Neuronal stem cell (in vitro differentiated cells): ENCODE results near the gene NT5DC4.

ENCODE experiments used
- DNase-seq: peaks from one replicate; pipeline ENCODE4 v3.0.0-alpha.2; 2013; ENCODE audit warnings: low spot score
- H2AFZ ChIP-seq: one replicate; pipeline ENCODE4 v1.6.1; 2013; ENCODE audit warnings: mild to moderate bottlenecking, low read length, inconsistent platforms
- H2AK5ac ChIP-seq: 2 replicates; pipeline ENCODE4 v1.6.1; 2013; ENCODE audit warnings: low read depth, mild to moderate bottlenecking, inconsistent platforms, low read length, moderate library complexity, mixed read lengths
- H2BK120ac ChIP-seq: 2 replicates; pipeline ENCODE4 v1.6.1; 2013; ENCODE audit warnings: low read depth, mild to moderate bottlenecking, inconsistent platforms, low read length, moderate library complexity, mixed read lengths
- H2BK12ac ChIP-seq: one replicate; pipeline ENCODE4 v1.6.1; 2013; ENCODE audit warnings: low read length, inconsistent platforms
- H2BK15ac ChIP-seq: 2 replicates; pipeline ENCODE4 v1.6.1; 2013; ENCODE audit warnings: mild to moderate bottlenecking, low read length, inconsistent platforms, mixed read lengths
- H2BK5ac ChIP-seq: one replicate; pipeline ENCODE4 v1.6.1; 2013; ENCODE audit warnings: inconsistent platforms, mild to moderate bottlenecking, low read length, moderate library complexity
- H3K14ac ChIP-seq: one replicate; pipeline ENCODE4 v1.6.1; 2013; ENCODE audit warnings: low read length, inconsistent platforms
- H3K18ac ChIP-seq: 2 replicates; pipeline ENCODE4 v1.6.1; 2013; ENCODE audit warnings: low read length, inconsistent platforms
- H3K23ac ChIP-seq: 2 replicates; pipeline ENCODE4 v1.6.1; 2013; ENCODE audit warnings: low read depth, mild to moderate bottlenecking, mixed read lengths, low read length, inconsistent platforms; ENCODE audit not compliant: poor library complexity
- H3K27ac ChIP-seq: replicated peaks from 3 replicates; pipeline ENCODE4 v1.5.1; 2013; ENCODE audit warnings: low read length, inconsistent platforms
- H3K27me3 ChIP-seq, 3 experiments: 2 replicates each; pipeline ENCODE4 v1.6.1; 2013; ENCODE audit warnings: low read length in 3 of 3, mild to moderate bottlenecking in 2 of 3, inconsistent platforms in 1 of 3, low read depth in 1 of 3, mixed read lengths in 1 of 3, moderate library complexity in 1 of 3; ENCODE audit not compliant: control insufficient read depth in 3 of 3, insufficient read depth in 3 of 3
- H3K36me3 ChIP-seq, 2 donors: replicated peaks in 1 of 2; 2 replicates each; pipeline ENCODE4 v1.6.1; 2013; ENCODE audit warnings: low read length in 2 of 2; ENCODE audit not compliant: control insufficient read depth in 2 of 2, insufficient read depth in 2 of 2
- H3K4ac ChIP-seq: 2 replicates; pipeline ENCODE4 v1.6.1; 2013; ENCODE audit warnings: inconsistent platforms, mild to moderate bottlenecking, low read length, moderate library complexity
- H3K4me1 ChIP-seq, 2 donors: 1 replicate in 1 of 2; 2 replicates in 1 of 2; pipeline ENCODE4 v1.6.1; 2013; ENCODE audit warnings: low read length in 2 of 2, low read depth in 1 of 2; ENCODE audit not compliant: control insufficient read depth in 2 of 2, insufficient read depth in 1 of 2
- H3K4me2 ChIP-seq: one replicate; pipeline ENCODE4 v1.6.1; 2013; ENCODE audit warnings: mild to moderate bottlenecking, low read length, inconsistent platforms; ENCODE audit not compliant: insufficient read depth, poor library complexity, severe bottlenecking
- H3K4me3 ChIP-seq, 2 donors: 2 replicates each; pipeline ENCODE4 v1.5.1; 2013; ENCODE audit warnings: low read length in 2 of 2, mild to moderate bottlenecking in 2 of 2, inconsistent platforms in 1 of 2, moderate library complexity in 1 of 2
- H3K79me1 ChIP-seq: one replicate; pipeline ENCODE4 v1.6.1; 2013; ENCODE audit warnings: low read depth, mild to moderate bottlenecking, inconsistent platforms, low read length, moderate library complexity
- H3K9ac ChIP-seq: one replicate; pipeline ENCODE4 v1.6.1; 2013; ENCODE audit warnings: mild to moderate bottlenecking, low read depth, low read length, inconsistent platforms; ENCODE audit not compliant: poor library complexity
- H3K9me3 ChIP-seq, 2 donors: replicated peaks in 1 of 2; 2 replicates each; pipeline versions ENCODE3 to v1.6.1; 2013; ENCODE audit warnings: low read length in 2 of 2, mild to moderate bottlenecking in 2 of 2, inconsistent platforms in 1 of 2, low read depth in 1 of 2, mixed read lengths in 1 of 2, moderate library complexity in 1 of 2; ENCODE audit not compliant: control insufficient read depth in 2 of 2, insufficient read depth in 1 of 2
- H4K8ac ChIP-seq: one replicate; pipeline ENCODE4 v1.6.1; 2013; ENCODE audit warnings: low read depth, mild to moderate bottlenecking, inconsistent platforms, low read length, moderate library complexity
- H4K91ac ChIP-seq: one replicate; pipeline ENCODE4 v1.6.1; 2013; ENCODE audit warnings: low read length, low read depth, mild to moderate bottlenecking, inconsistent platforms; ENCODE audit not compliant: poor library complexity
- WGBS, 2 donors: extraction: QIAGEN DNeasy Blood & Tissue Kit; methylation state at CpG; one replicate each; pipeline ENCODE4 v1.1.7; 2013; ENCODE audit warnings: missing lambda C conversion rate in 2 of 2, mixed read lengths in 1 of 2; ENCODE audit not compliant: insufficient read length in 2 of 2, insufficient replicate concordance in 1 of 2; ENCODE audit errors: extremely low coverage in 2 of 2; 5-methylcytosine and 5-hydroxymethylcytosine counted together

The NT5DC4 gene

DNA sequence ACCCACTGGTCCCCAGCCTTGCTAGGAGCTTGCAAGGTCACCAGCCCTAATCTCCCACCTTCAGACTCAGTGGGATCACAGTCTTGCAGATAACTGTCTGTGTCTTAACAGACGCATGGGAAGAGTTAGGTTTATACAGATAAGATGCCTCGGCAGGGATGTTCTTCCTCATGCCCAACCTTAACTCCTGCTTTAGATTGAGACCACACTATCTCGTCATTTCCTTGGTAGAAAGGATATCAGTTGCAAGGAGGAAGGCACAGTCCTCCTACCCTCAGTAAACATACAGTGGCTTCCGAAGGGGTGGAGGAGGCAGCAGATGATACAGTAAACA, 7.2 kb downstream of the NT5DC4 start:
- Histone ChIP-seq H3K27me3 (peaks cover 0 to 16% (median 0%) of the 10 kb centered on the region in 3 experiments), H2BK15ac (no peak overlapping the region), H3K36me3 (no peaks in the 10 kb centered on the region), H3K9me3 (peaks cover 0 to 2% of the 10 kb centered on the region in 2 donors), H3K4ac (no peak overlapping the region), H2AFZ (peak overlapping the region; percentile 26), H3K9ac (no peak overlapping the region), H3K14ac (no peak overlapping the region), H2AK5ac (peak overlapping the region; percentile 77), H3K23ac (no peak overlapping the region), H2BK12ac (no peak overlapping the region), H3K4me2 (no peak overlapping the region), H4K91ac (no peak overlapping the region), H3K79me1 (no peaks in the 10 kb centered on the region), H3K18ac (no peak overlapping the region), H2BK5ac (no peak overlapping the region), H4K8ac (no peak overlapping the region), H3K4me1 (no peaks in the 10 kb centered on the region), H3K27ac (no peak overlapping the region), H2BK120ac (peak overlapping the region; percentile 43), H3K4me3 (no peak overlapping the region)
- no CpG with 5 or more reads among the region's 4 CpGs for WGBS, 2 donors
- no peak for DNase-seq

- no peak overlapping the region for H2AK5ac ChIP-seq
- no peak overlapping the region for H3K4me2 ChIP-seq
- H3K18ac ChIP-seq: no peak overlapping the region
- DNase-seq: no peak
- no CpG with 5 or more reads among the region's 11 CpGs for WGBS, 2 donors
- no peak overlapping the region for H3K23ac ChIP-seq
- H3K27ac ChIP-seq: no peak overlapping the region
- H2AFZ ChIP-seq: no peak overlapping the region
- no peak overlapping the region for H3K4ac ChIP-seq
- no peak overlapping the region for H3K4me3 ChIP-seq
- no peaks in the 10 kb centered on the region for H3K36me3 ChIP-seq
- H3K9me3 ChIP-seq: peaks cover 0 to 2% of the 10 kb centered on the region in 2 donors
- peaks cover 0 to 16% (median 0%) of the 10 kb centered on the region in 3 experiments for H3K27me3 ChIP-seq
- H3K14ac ChIP-seq: no peak overlapping the region
- H4K91ac ChIP-seq: no peak overlapping the region
- no peaks in the 10 kb centered on the region for H3K79me1 ChIP-seq
- no peak overlapping the region for H2BK120ac ChIP-seq
- no peak overlapping the region for H2BK12ac ChIP-seq
- H3K9ac ChIP-seq: no peak overlapping the region
- H2BK15ac ChIP-seq: no peak overlapping the region
- H3K4me1 ChIP-seq: no peaks in the 10 kb centered on the region
- H2BK5ac ChIP-seq: no peak overlapping the region
- H4K8ac ChIP-seq: no peak overlapping the region
Measured at GRCh38 chr2:112728378-112729175, 7.8 kb downstream of the NT5DC4 start.

DNA sequence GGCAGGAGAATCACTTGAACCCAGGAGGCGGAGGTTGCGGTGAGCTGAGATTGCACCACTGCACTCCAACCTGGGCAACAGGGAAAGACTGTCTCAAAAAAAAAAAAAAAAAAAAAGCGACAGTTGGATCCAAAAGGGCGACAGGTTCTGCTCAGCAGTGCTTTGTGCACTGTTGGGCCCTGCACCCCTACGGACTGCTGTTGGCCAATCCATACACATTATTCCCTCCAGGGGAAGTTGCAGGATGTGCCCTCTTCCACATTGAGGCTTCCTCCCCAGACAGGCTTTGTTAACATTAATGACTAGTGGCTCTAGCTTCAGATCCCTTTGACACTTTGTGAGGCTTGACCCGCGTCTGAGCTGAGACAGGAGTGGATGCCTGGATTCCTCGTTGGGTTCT, 9.4 kb downstream of the NT5DC4 start:
- no peak overlapping the region for H2BK120ac ChIP-seq
- H3K9ac ChIP-seq: no peak overlapping the region
- no peak overlapping the region for H3K23ac ChIP-seq
- no peak overlapping the region for H3K18ac ChIP-seq
- no peak overlapping the region for H2AK5ac ChIP-seq
- H4K8ac ChIP-seq: no peak overlapping the region
- no peak overlapping the region for H2AFZ ChIP-seq
- WGBS, 2 donors: no CpG with 5 or more reads among the region's 8 CpGs
- H3K4me1 ChIP-seq: no peaks in the 10 kb centered on the region
- H3K4me3 ChIP-seq: no peak overlapping the region
- H3K36me3 ChIP-seq: no peaks in the 10 kb centered on the region
- H3K14ac ChIP-seq: no peak overlapping the region
- H3K4me2 ChIP-seq: no peak overlapping the region
- H3K27ac ChIP-seq: no peak overlapping the region
- H2BK15ac ChIP-seq: no peak overlapping the region
- H3K79me1 ChIP-seq: no peaks in the 10 kb centered on the region
- H4K91ac ChIP-seq: no peak overlapping the region
- DNase-seq: no peak
- no peak overlapping the region for H2BK12ac ChIP-seq
- no peak overlapping the region for H3K4ac ChIP-seq
- H3K9me3 ChIP-seq: peaks cover 0 to 2% of the 10 kb centered on the region in 2 donors
- H3K27me3 ChIP-seq: peaks cover 0 to 16% (median 0%) of the 10 kb centered on the region in 3 experiments
- no peak overlapping the region for H2BK5ac ChIP-seq

GRCh38 chr2:112730791-112731190, 10.0 kb downstream of the NT5DC4 start:
- H2BK5ac ChIP-seq: no peak overlapping the region
- DNase-seq: no peak
- no CpG with 5 or more reads among the region's 5 CpGs for WGBS, 2 donors

More at GRCh38 chr2:112730791-112731190, 10.0 kb downstream of the NT5DC4 start:
- H2AFZ ChIP-seq: no peak overlapping the region
- H3K79me1 ChIP-seq: no peaks in the 10 kb centered on the region
- no peak overlapping the region for H3K27ac ChIP-seq
- H3K18ac ChIP-seq: no peak overlapping the region
- peaks cover 0 to 2% of the 10 kb centered on the region in 2 donors for H3K9me3 ChIP-seq
- H3K36me3 ChIP-seq: no peaks in the 10 kb centered on the region
- H2BK15ac ChIP-seq: no peak overlapping the region
- H3K4me2 ChIP-seq: no peak overlapping the region
- H3K27me3 ChIP-seq: peaks cover 0 to 16% (median 0%) of the 10 kb centered on the region in 3 experiments
- H2BK12ac ChIP-seq: no peak overlapping the region
- H3K14ac ChIP-seq: no peak overlapping the region
- H3K4me1 ChIP-seq: no peaks in the 10 kb centered on the region
- H3K4ac ChIP-seq: no peak overlapping the region
- no peak overlapping the region for H2BK120ac ChIP-seq
- no peak overlapping the region for H2AK5ac ChIP-seq
- no peak overlapping the region for H4K8ac ChIP-seq
- no peak overlapping the region for H4K91ac ChIP-seq
- no peak overlapping the region for H3K23ac ChIP-seq
- no peak overlapping the region for H3K9ac ChIP-seq
- no peak overlapping the region for H3K4me3 ChIP-seq
